ENCODE results near the gene IKBKE. TPM values are rescaled to one million over a fixed set of nuclear protein-coding genes. Genes with fewer than 3 reads are reported as not detected.
"Not testable (repeated sequence)": the region's sequence is repeated elsewhere in the genome, so short reads cannot be mapped to it uniquely, and the experiment has no call there.

The IKBKE gene
- total RNA-seq, 2 donors from 2014 or later: 5.0 to 8.5 TPM

- Histone ChIP-seq H3K27ac (ENCODE audit: low read depth, low read length) (no peak overlapping the region), H3K4me1 (ENCODE audit: control insufficient read depth, insufficient read depth, low read length) (no peaks in the 10 kb centered on the region), H3K36me3 (ENCODE audit: control insufficient read depth, insufficient read depth, low read length) (no peaks in the 10 kb centered on the region), H3K27me3 (ENCODE audit: control insufficient read depth, insufficient read depth, low read length, poor library complexity, severe bottlenecking) (no peaks in the 10 kb centered on the region), H3K9me3 (ENCODE audit: control insufficient read depth, low read length) (no peaks in the 10 kb centered on the region), H3K4me3 (ENCODE audit: low read length) (no peak overlapping the region), H3K9ac (ENCODE audit: extremely low read depth, low read length, poor library complexity, severe bottlenecking) (no peak overlapping the region)
- Mint-ChIP-seq H3K27me3 (ENCODE audit: insufficient read depth) (no peaks in the 10 kb centered on the region), H3K9me3 (no peaks in the 10 kb centered on the region), H3K4me3 (no peak overlapping the region), H3K36me3 (ENCODE audit: low read depth) (peaks cover 11% of the 10 kb centered on the region), H3K4me1 (peaks cover 9% of the 10 kb centered on the region), H3K27ac (no peak overlapping the region)
- WGBS, 2 experiments (ENCODE audit: insufficient coverage in 1 of 2, insufficient read length in 1 of 2): 67 to 89% methylated on average over 1 to 2 of the region's 2 CpGs
- no peak for DNase-seq
- TF ChIP-seq, protein P1, sequence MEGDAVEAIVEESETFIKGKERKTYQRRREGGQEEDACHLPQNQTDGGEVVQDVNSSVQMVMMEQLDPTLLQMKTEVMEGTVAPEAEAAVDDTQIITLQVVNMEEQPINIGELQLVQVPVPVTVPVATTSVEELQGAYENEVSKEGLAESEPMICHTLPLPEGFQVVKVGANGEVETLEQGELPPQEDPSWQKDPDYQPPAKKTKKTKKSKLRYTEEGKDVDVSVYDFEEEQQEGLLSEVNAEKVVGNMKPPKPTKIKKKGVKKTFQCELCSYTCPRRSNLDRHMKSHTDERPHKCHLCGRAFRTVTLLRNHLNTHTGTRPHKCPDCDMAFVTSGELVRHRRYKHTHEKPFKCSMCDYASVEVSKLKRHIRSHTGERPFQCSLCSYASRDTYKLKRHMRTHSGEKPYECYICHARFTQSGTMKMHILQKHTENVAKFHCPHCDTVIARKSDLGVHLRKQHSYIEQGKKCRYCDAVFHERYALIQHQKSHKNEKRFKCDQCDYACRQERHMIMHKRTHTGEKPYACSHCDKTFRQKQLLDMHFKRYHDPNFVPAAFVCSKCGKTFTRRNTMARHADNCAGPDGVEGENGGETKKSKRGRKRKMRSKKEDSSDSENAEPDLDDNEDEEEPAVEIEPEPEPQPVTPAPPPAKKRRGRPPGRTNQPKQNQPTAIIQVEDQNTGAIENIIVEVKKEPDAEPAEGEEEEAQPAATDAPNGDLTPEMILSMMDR (conservative IDR thresholded peaks at IDR 0.05): no peak
Observed at GRCh38 chr1:206482611-206483010, 12.3 kb downstream of the IKBKE start.

DNA sequence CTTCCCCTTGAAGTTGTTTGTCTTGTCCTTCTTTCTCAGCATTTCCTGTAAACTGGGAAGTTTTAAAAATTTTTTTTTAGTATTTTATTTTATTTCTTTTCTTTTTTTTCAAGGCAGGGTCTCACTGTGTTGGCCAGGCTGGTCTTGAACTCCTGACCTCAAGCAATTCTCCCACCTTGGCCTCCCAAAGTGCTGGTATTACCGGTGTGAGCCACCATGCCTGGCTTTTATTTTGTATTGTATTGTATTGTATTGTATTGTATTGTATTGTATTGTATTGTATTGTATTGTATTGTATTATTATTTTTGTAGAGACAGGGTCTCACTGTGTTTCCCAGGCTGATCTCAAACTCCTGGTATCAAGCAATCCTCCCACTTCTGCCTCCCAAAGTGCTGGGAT is 13.6 kb downstream of the IKBKE start:
- not testable (repeated sequence) for H3K4me1 Mint-ChIP-seq; H3K27me3 Mint-ChIP-seq (ENCODE audit: insufficient read depth); H3K4me3 Mint-ChIP-seq; H3K9me3 Mint-ChIP-seq; H3K27ac ChIP-seq (ENCODE audit: low read depth, low read length); H3K27ac Mint-ChIP-seq; H3K4me1 ChIP-seq (ENCODE audit: control insufficient read depth, insufficient read depth, low read length); H3K36me3 Mint-ChIP-seq (ENCODE audit: low read depth); H3K9me3 ChIP-seq (ENCODE audit: control insufficient read depth, low read length); H3K36me3 ChIP-seq (ENCODE audit: control insufficient read depth, insufficient read depth, low read length); DNase-seq; H3K9ac ChIP-seq (ENCODE audit: extremely low read depth, low read length, poor library complexity, severe bottlenecking); H3K27me3 ChIP-seq (ENCODE audit: control insufficient read depth, insufficient read depth, low read length, poor library complexity, severe bottlenecking); H3K4me3 ChIP-seq (ENCODE audit: low read length)
- 100% methylated on average over 1 of the region's 1 CpG; no CpG with 5 or more reads in 1 of the 2 experiments for WGBS, 2 experiments (ENCODE audit: insufficient coverage in 1 of 2, insufficient read length in 1 of 2)

DNA sequence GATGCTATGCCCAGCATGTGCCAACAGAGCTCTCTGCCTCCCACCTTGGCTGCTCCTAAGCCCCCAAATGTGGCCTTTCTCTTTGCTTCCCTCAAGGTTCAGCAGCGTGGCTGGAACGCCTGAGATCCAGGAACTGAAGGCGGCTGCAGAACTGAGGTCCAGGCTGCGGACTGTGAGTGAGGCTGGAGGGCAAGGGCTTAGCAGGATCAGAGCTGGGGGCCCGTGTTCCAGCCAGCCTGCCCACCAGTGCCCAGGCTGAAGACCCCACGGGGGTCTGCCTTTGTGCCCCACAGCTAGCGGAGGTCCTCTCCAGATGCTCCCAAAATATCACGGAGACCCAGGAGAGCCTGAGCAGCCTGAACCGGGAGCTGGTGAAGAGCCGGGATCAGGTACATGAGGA is 14.6 kb downstream of the IKBKE start:
- H3K27ac ChIP-seq (ENCODE audit: low read depth, low read length): no peak overlapping the region
- H3K36me3 Mint-ChIP-seq (ENCODE audit: low read depth): peaks cover 5% of the 10 kb centered on the region
- H3K27me3 ChIP-seq (ENCODE audit: control insufficient read depth, insufficient read depth, low read length, poor library complexity, severe bottlenecking): no peaks in the 10 kb centered on the region
- H3K9me3 Mint-ChIP-seq: no peaks in the 10 kb centered on the region
- H3K9ac ChIP-seq (ENCODE audit: extremely low read depth, low read length, poor library complexity, severe bottlenecking): no peak overlapping the region
- H3K9me3 ChIP-seq (ENCODE audit: control insufficient read depth, low read length): no peaks in the 10 kb centered on the region
- H3K36me3 ChIP-seq (ENCODE audit: control insufficient read depth, insufficient read depth, low read length): no peaks in the 10 kb centered on the region
- no peak overlapping the region for H3K4me3 ChIP-seq (ENCODE audit: low read length)
- no peaks in the 10 kb centered on the region for H3K4me1 ChIP-seq (ENCODE audit: control insufficient read depth, insufficient read depth, low read length)
- no peak overlapping the region for H3K27ac Mint-ChIP-seq
- TF ChIP-seq, protein P1 (conservative IDR thresholded peaks at IDR 0.05): no peak
- H3K27me3 Mint-ChIP-seq (ENCODE audit: insufficient read depth): no peaks in the 10 kb centered on the region
- 92 to 96% methylated on average over 4 to 10 of the region's 10 CpGs for WGBS, 2 experiments (ENCODE audit: insufficient coverage in 1 of 2, insufficient read length in 1 of 2)
- DNase-seq: no peak
- H3K4me1 Mint-ChIP-seq: peaks cover 7% of the 10 kb centered on the region
- H3K4me3 Mint-ChIP-seq: no peak overlapping the region
